ENCODE data around the gene FZD4. TPM values are rescaled to one million over a fixed set of nuclear protein-coding genes. Genes with fewer than 3 reads are reported as not detected.

Gene FZD4
- total RNA-seq, 1 donor from 2014 or later, result 57.4 TPM

GRCh38 chr11:86988351-86988881 lies 33.2 kb upstream of the FZD4 start:
- peaks cover under 1% of the 10 kb centered on the region for H3K4me1 ChIP-seq
- H3K4me3 ChIP-seq, result no peak overlapping the region
- H3K36me3 ChIP-seq, result no peaks in the 10 kb centered on the region
- no peaks in the 10 kb centered on the region for H3K9me3 ChIP-seq
- intact Hi-C loops (cut with DNase I), result no loop called here
- H3K27ac ChIP-seq, result no peak overlapping the region
- DNase-seq (no peak), ATAC-seq (no peak)
- TF ChIP-seq CTCF (IDR thresholded peaks at IDR 0.05), result no peak
- H3K27me3 ChIP-seq, result no peaks in the 10 kb centered on the region

- H3K4me3 ChIP-seq, result no peak overlapping the region
- ATAC-seq (no peak), DNase-seq (no peak)
- H3K36me3 ChIP-seq, result no peaks in the 10 kb centered on the region
- H3K9me3 ChIP-seq, result no peaks in the 10 kb centered on the region
- H3K27me3 ChIP-seq, result no peaks in the 10 kb centered on the region
- TF ChIP-seq CTCF (IDR thresholded peaks at IDR 0.05), result no peak
- H3K27ac ChIP-seq, result no peak overlapping the region
- peaks cover 8% of the 10 kb centered on the region for H3K4me1 ChIP-seq
- intact Hi-C loops (cut with DNase I), result no loop called here
Measured at GRCh38 chr11:86987679-86988078, 32.5 kb upstream of the FZD4 start.

- Histone ChIP-seq H3K36me3 (no peaks in the 10 kb centered on the region), H3K9me3 (no peaks in the 10 kb centered on the region), H3K27ac (no peak overlapping the region), H3K4me1 (peaks cover 14% of the 10 kb centered on the region), H3K4me3 (no peak overlapping the region), H3K27me3 (no peaks in the 10 kb centered on the region)
- no peak for TF ChIP-seq CTCF (IDR thresholded peaks at IDR 0.05)
- intact Hi-C loops (cut with DNase I), result no loop called here
- ATAC-seq, result no peak
- DNase-seq, result no peak
Measured at GRCh38 chr11:86984701-86985100, 29.5 kb upstream of the FZD4 start.

GRCh38 chr11:86983021-86983488 lies 27.9 kb upstream of the FZD4 start:
- H3K27ac ChIP-seq, result no peak overlapping the region
- peaks cover 14% of the 10 kb centered on the region for H3K4me1 ChIP-seq
- DNase-seq (peak; percentile 66), ATAC-seq (peak; percentile 90)
- H3K36me3 ChIP-seq, result no peaks in the 10 kb centered on the region
- H3K4me3 ChIP-seq, result no peak overlapping the region
- no peak for TF ChIP-seq CTCF (IDR thresholded peaks at IDR 0.05)
- intact Hi-C loops (cut with DNase I), result no loop called here
- H3K9me3 ChIP-seq, result no peaks in the 10 kb centered on the region
- H3K27me3 ChIP-seq, result no peaks in the 10 kb centered on the region

- no peak overlapping the region for H3K27ac ChIP-seq
- H3K27me3 ChIP-seq, result no peaks in the 10 kb centered on the region
- H3K36me3 ChIP-seq, result no peaks in the 10 kb centered on the region
- TF ChIP-seq CTCF (IDR thresholded peaks at IDR 0.05), result no peak
- no peak overlapping the region for H3K4me3 ChIP-seq
- ATAC-seq, result no peak
- H3K9me3 ChIP-seq, result no peaks in the 10 kb centered on the region
- H3K4me1 ChIP-seq, result peaks cover 14% of the 10 kb centered on the region
- DNase-seq, result no peak
- intact Hi-C loops (cut with DNase I), result no loop called here
Measured at GRCh38 chr11:86981777-86982540, 26.8 kb upstream of the FZD4 start.
